ENCODE data around the gene ABTB1. TPM values are rescaled to one million over a fixed set of nuclear protein-coding genes. Genes with fewer than 3 reads are reported as not detected.

Gene ABTB1
- total RNA-seq, 1 donor from 2014 or later, result 11.8 TPM

DNA sequence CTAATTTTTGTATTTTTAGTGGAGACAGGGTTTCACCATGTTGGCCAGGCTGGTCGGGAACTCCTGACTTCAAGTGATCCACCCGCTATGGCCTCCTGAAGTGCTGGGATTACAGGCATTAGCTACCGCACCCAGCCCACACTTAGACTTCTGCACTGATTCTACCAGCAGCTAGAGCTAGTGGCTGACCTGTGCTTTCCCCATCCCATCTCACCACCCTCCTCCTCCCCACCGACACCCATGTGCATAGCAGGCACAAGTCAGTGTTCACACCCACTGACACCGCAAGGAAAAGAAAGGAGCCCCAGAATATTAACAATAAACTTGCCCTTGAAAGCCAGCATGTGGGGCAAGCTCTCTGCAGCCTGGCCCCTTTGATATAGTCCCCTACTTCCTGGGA lies 11.2 kb upstream of the ABTB1 start:
- Histone ChIP-seq H3K9me3 (ENCODE audit: insufficient read depth, low read depth, low read length) (no peaks in the 10 kb centered on the region), H3K4me3 (ENCODE audit: insufficient read depth, low read depth, low read length) (no peak overlapping the region), H4K20me1 (ENCODE audit: insufficient read depth, low read length) (no peaks in the 10 kb centered on the region), H3K36me3 (ENCODE audit: insufficient read depth, low read length) (no peaks in the 10 kb centered on the region), H3K9ac (ENCODE audit: low read length) (no peak overlapping the region), H3K4me2 (ENCODE audit: low read length) (no peak overlapping the region), H2AFZ (ENCODE audit: low read depth, low read length) (no peak overlapping the region), H3K27me3 (ENCODE audit: insufficient read depth, low read length) (no peaks in the 10 kb centered on the region), H3K4me1 (ENCODE audit: insufficient read depth, low read length) (no peaks in the 10 kb centered on the region), H3K79me2 (ENCODE audit: insufficient read depth, low read length) (no peaks in the 10 kb centered on the region), H3K27ac (ENCODE audit: low read depth, low read length) (no peak overlapping the region)
- TF ChIP-seq, protein P1, sequence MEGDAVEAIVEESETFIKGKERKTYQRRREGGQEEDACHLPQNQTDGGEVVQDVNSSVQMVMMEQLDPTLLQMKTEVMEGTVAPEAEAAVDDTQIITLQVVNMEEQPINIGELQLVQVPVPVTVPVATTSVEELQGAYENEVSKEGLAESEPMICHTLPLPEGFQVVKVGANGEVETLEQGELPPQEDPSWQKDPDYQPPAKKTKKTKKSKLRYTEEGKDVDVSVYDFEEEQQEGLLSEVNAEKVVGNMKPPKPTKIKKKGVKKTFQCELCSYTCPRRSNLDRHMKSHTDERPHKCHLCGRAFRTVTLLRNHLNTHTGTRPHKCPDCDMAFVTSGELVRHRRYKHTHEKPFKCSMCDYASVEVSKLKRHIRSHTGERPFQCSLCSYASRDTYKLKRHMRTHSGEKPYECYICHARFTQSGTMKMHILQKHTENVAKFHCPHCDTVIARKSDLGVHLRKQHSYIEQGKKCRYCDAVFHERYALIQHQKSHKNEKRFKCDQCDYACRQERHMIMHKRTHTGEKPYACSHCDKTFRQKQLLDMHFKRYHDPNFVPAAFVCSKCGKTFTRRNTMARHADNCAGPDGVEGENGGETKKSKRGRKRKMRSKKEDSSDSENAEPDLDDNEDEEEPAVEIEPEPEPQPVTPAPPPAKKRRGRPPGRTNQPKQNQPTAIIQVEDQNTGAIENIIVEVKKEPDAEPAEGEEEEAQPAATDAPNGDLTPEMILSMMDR (IDR thresholded peaks at IDR 0.05; ENCODE audit: insufficient read depth, low read depth, low read length), result no peak
- TF ChIP-seq EZH2 (IDR thresholded peaks at IDR 0.05; ENCODE audit: insufficient read depth, low read length), result no peak
- DNase-seq (ENCODE audit: low read depth) (no peak), FAIRE-seq (no peak)
- H3K4me3 Mint-ChIP-seq (ENCODE audit: unreplicated experiment), result no peak overlapping the region
- H3K27ac Mint-ChIP-seq (ENCODE audit: unreplicated experiment), result no peak overlapping the region
- H3K4me1 Mint-ChIP-seq (ENCODE audit: low read depth, unreplicated experiment), result peaks cover 1% of the 10 kb centered on the region
- no peaks in the 10 kb centered on the region for H3K9me3 Mint-ChIP-seq (ENCODE audit: unreplicated experiment)
- H3K36me3 Mint-ChIP-seq (ENCODE audit: low read depth, unreplicated experiment), result peaks cover 2% of the 10 kb centered on the region
- H3K27me3 Mint-ChIP-seq (ENCODE audit: low read depth, unreplicated experiment), result peaks cover 2% of the 10 kb centered on the region

DNA sequence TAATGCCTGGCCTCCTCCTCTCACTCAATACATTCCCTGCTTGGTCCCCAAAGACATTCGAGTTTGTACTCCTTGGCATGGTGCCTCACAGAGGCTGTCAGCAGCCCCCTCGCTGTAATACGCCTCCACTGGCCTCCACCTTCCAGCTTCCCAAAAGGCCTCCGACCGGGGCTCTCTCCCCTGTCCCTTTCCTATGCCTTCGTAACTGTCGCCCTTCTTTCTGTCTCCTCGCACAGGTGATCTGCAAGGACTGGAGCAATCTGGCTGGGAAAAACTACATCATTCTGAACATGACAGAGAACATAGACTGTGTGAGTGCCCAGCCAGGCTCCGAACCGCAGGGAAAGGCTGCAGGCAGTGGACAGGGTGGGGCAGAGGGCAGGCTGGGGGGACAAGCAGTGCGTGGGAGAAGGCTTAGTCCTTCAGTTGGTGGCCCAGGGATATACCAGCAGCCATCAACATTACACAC lies 10.7 kb upstream of the ABTB1 start:
- H3K36me3 Mint-ChIP-seq (ENCODE audit: low read depth, unreplicated experiment), result peaks cover 2% of the 10 kb centered on the region
- FAIRE-seq, result no peak
- H3K9me3 Mint-ChIP-seq (ENCODE audit: unreplicated experiment), result no peaks in the 10 kb centered on the region

DNA sequence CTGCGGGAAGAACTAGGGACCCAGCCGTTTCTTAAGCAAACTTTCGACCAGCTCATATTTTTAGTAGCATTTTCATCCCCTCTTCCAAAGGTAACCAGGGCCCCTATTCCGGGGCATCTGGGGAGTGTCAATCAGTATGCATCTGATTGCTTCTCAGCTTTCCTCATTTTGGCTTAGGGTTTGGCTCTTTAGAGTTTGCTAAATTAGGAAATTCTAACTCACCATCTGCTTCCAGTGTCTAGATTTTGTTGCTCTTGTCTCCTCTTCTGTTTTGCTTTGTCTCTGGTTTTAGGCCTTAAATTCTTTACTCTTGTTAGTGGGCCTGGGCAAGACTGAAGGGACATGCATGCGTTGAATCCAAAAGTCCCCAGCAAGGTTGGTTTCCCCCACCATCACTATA lies 9.6 kb upstream of the ABTB1 start:
- Mint-ChIP-seq H3K27ac (ENCODE audit: unreplicated experiment) (no peak overlapping the region), H3K36me3 (ENCODE audit: low read depth, unreplicated experiment) (peaks cover 2% of the 10 kb centered on the region)
- H3K27ac ChIP-seq (ENCODE audit: low read depth, low read length), result no peak overlapping the region

More for the DNA sequence above, 10.7 kb upstream of the ABTB1 start:
- DNase-seq (ENCODE audit: low read depth), result no peak
- Mint-ChIP-seq H3K4me1 (ENCODE audit: low read depth, unreplicated experiment) (peaks cover 1% of the 10 kb centered on the region), H3K27ac (ENCODE audit: unreplicated experiment) (no peak overlapping the region), H3K27me3 (ENCODE audit: low read depth, unreplicated experiment) (peaks cover 3% of the 10 kb centered on the region), H3K4me3 (ENCODE audit: unreplicated experiment) (no peak overlapping the region)
- no peaks in the 10 kb centered on the region for H3K27me3 ChIP-seq (ENCODE audit: insufficient read depth, low read length)
- no peaks in the 10 kb centered on the region for H4K20me1 ChIP-seq (ENCODE audit: insufficient read depth, low read length)
- no peaks in the 10 kb centered on the region for H3K9me3 ChIP-seq (ENCODE audit: insufficient read depth, low read depth, low read length)
- H3K4me3 ChIP-seq (ENCODE audit: insufficient read depth, low read depth, low read length), result no peak overlapping the region
- H3K9ac ChIP-seq (ENCODE audit: low read length), result no peak overlapping the region
- no peak overlapping the region for H3K27ac ChIP-seq (ENCODE audit: low read depth, low read length)
- TF ChIP-seq EZH2 (IDR thresholded peaks at IDR 0.05; ENCODE audit: insufficient read depth, low read length), result no peak
- TF ChIP-seq, protein P1 (IDR thresholded peaks at IDR 0.05; ENCODE audit: insufficient read depth, low read depth, low read length), result no peak
- no peaks in the 10 kb centered on the region for H3K36me3 ChIP-seq (ENCODE audit: insufficient read depth, low read length)
- H3K79me2 ChIP-seq (ENCODE audit: insufficient read depth, low read length), result no peaks in the 10 kb centered on the region
- no peak overlapping the region for H3K4me2 ChIP-seq (ENCODE audit: low read length)
- H2AFZ ChIP-seq (ENCODE audit: low read depth, low read length), result no peak overlapping the region
- no peaks in the 10 kb centered on the region for H3K4me1 ChIP-seq (ENCODE audit: insufficient read depth, low read length)

More for the DNA sequence above, 9.6 kb upstream of the ABTB1 start:
- Mint-ChIP-seq H3K4me3 (ENCODE audit: unreplicated experiment) (no peak overlapping the region), H3K9me3 (ENCODE audit: unreplicated experiment) (no peaks in the 10 kb centered on the region), H3K4me1 (ENCODE audit: low read depth, unreplicated experiment) (peaks cover 4% of the 10 kb centered on the region), H3K27me3 (ENCODE audit: low read depth, unreplicated experiment) (peaks cover 6% of the 10 kb centered on the region)
- Histone ChIP-seq H3K36me3 (ENCODE audit: insufficient read depth, low read length) (no peaks in the 10 kb centered on the region), H3K4me2 (ENCODE audit: low read length) (no peak overlapping the region), H3K79me2 (ENCODE audit: insufficient read depth, low read length) (no peaks in the 10 kb centered on the region), H3K9ac (ENCODE audit: low read length) (no peak overlapping the region), H3K4me3 (ENCODE audit: insufficient read depth, low read depth, low read length) (no peak overlapping the region), H3K9me3 (ENCODE audit: insufficient read depth, low read depth, low read length) (no peaks in the 10 kb centered on the region), H3K4me1 (ENCODE audit: insufficient read depth, low read length) (no peaks in the 10 kb centered on the region), H2AFZ (ENCODE audit: low read depth, low read length) (no peak overlapping the region), H3K27me3 (ENCODE audit: insufficient read depth, low read length) (no peaks in the 10 kb centered on the region), H4K20me1 (ENCODE audit: insufficient read depth, low read length) (no peaks in the 10 kb centered on the region)
- TF ChIP-seq EZH2 (IDR thresholded peaks at IDR 0.05; ENCODE audit: insufficient read depth, low read length), result no peak
- DNase-seq (ENCODE audit: low read depth) (no peak), FAIRE-seq (no peak)
